ENCODE data around the gene PSMB11.
"Not testable (repeated sequence)": the region's sequence is repeated elsewhere in the genome, so short reads cannot be mapped to it uniquely, and the experiment has no call there.

PSMB11 gene

DNA sequence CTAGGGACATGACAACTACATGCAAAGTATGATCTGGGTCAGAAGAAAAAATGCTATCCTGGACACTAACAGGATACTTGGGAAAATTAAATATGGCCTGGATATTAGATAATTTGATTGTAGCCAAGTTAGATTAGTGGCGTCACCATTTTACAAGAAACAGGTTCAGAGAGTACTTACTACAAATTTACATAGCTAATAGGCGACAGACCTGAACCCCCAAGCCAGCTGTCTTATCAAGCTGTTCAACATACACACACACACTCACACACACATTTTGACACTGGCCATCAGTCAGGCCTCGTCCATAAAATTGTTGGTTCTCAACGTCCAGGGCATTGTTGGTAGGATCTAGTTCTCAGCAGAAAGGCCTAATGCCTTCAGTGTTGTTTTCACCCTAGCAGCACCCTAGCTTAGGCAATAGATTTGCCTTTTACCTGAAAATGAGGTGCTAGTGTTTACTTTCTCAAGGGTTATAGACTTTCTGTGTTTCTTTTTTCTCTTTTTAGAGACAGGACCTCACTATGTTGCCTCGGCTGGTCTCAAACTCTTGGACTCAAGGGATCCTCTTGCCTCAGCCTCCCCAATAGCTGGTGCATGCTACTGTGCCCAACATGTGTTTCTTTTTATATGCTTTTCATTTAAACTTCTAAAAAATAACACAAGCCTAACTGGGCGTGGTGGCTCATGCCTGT is 28.8 kb upstream of the PSMB11 start:
- H3K4me3 ChIP-seq (ENCODE audit: low read length), result no peak overlapping the region
- DNase-seq (ENCODE audit: low read depth, low spot score), result no peak

DNA sequence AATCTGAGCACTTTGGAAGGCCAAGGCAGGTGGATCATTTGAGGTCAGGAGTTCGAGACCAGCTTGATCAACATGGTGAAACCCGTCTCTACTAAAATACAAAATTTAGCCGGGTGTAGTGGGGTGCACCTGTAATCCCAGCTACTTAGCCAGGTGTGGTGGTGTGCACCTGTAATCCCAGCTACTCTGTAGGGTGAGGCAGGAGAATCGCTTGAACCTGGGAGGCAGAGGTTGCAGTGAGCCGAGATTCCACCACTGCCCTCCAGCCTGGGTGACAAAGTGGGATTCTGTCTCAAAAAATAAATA is 28.3 kb upstream of the PSMB11 start:
- DNase-seq (ENCODE audit: low read depth, low spot score); H3K4me3 ChIP-seq (ENCODE audit: low read length): not testable (repeated sequence)

DNA sequence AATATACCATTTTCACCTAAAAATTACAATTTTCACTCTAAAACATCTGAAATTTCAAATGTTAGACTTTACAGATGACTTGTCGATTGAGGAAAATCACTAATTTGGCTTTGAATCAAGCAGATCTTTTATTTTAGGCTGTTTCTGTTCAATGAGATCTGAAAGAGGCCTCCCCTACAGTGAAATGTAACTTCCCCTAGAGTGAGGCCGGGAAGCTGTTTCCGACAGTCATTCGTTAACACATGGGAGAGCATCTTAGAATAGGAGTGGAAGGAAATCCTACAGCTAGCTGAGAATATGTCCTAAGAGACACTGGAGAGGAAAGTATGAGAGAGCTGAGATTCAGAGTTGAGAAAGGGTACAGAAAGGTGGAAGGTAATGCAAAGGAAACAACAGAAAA is 26.4 kb upstream of the PSMB11 start:
- no peak for DNase-seq (ENCODE audit: low read depth, low spot score)

DNA sequence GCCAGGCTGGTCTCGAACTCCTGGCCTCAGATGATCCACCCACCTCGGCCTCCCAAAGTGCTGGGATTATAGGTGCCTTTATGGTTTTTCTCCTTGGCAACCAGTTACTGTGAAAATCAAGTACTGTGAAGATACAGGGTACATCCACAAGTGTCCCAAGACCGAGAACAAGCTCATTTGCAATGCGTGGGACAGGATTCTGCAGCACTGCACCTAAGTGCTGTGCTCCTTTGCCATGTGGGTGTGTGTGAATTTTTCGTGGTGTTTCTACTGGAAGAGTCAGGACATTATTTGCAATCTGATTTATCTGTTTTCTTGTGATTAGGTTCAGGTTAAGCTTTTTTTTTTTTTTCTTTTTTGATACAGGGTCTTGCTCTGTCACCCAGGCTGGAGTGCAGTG is 24.9 kb upstream of the PSMB11 start:
- DNase-seq (ENCODE audit: low read depth, low spot score), result no peak
- H3K4me3 ChIP-seq (ENCODE audit: low read length), result no peak overlapping the region

More for the DNA sequence above, 26.4 kb upstream of the PSMB11 start:
- no peak overlapping the region for H3K4me3 ChIP-seq (ENCODE audit: low read length)

- no peak for DNase-seq (ENCODE audit: low read depth, low spot score)
- H3K4me3 ChIP-seq (ENCODE audit: low read length), result no peak overlapping the region
Observed at GRCh38 chr14:23018107-23018506, 23.9 kb upstream of the PSMB11 start.

- no peak overlapping the region for H3K4me3 ChIP-seq (ENCODE audit: low read length)
- DNase-seq (ENCODE audit: low read depth, low spot score), result no peak
Observed at GRCh38 chr14:23020143-23021128, 21.6 kb upstream of the PSMB11 start.

GRCh38 chr14:23021434-23021833 is 20.6 kb upstream of the PSMB11 start:
- no peak overlapping the region for H3K4me3 ChIP-seq (ENCODE audit: low read length)
- no peak for DNase-seq (ENCODE audit: low read depth, low spot score)

- no peak for DNase-seq (ENCODE audit: low read depth, low spot score)
- H3K4me3 ChIP-seq (ENCODE audit: low read length), result no peak overlapping the region
Observed at GRCh38 chr14:23021889-23022442, 20.0 kb upstream of the PSMB11 start.

DNA sequence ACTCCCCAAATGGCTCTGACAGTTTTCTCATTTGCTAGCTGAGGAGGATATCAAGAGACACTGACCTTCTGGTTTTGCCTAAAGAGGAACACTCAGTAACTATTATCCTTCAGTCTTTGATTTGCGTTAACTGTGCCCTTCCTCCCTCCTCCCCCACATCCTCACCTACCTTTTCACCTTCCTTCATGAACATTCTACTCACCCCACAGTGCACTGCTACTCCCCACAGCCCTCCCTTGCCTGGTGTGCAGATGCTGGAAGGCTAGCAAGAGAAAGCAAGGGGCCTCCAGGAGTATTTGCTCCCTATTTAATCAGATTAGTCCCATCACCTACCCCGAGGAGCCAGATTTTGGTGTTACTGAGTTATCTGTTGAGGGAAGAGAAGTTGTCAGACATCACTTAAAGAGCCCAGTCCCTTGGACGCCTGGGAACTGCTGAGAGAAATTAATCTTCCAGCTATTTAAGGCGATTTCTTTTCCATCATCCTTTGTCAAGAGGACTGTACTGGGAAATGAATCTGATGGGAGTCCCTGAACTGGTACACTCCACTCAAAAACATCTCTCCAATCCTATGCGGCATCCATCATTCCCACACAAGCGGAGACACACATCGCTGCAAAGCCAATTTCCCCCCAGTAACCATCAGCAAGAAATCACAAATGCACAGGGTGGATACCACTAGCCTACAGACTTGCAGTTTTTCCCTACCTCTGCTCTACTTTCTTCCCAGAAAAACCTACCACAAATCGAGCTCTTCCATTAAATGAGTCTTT is 18.8 kb upstream of the PSMB11 start:
- H3K4me3 ChIP-seq (ENCODE audit: low read length), result no peak overlapping the region
- no peak for DNase-seq (ENCODE audit: low read depth, low spot score)

GRCh38 chr14:23023795-23024152 is 18.2 kb upstream of the PSMB11 start:
- no peak overlapping the region for H3K4me3 ChIP-seq (ENCODE audit: low read length)
- DNase-seq (ENCODE audit: low read depth, low spot score), result no peak

- H3K4me3 ChIP-seq (ENCODE audit: low read length), result no peak overlapping the region
- no peak for DNase-seq (ENCODE audit: low read depth, low spot score)
Observed at GRCh38 chr14:23024612-23025075, 17.4 kb upstream of the PSMB11 start.

- H3K4me3 ChIP-seq (ENCODE audit: low read length), result no peak overlapping the region
- no peak for DNase-seq (ENCODE audit: low read depth, low spot score)
Observed at GRCh38 chr14:23025151-23025814, 16.7 kb upstream of the PSMB11 start.

DNA sequence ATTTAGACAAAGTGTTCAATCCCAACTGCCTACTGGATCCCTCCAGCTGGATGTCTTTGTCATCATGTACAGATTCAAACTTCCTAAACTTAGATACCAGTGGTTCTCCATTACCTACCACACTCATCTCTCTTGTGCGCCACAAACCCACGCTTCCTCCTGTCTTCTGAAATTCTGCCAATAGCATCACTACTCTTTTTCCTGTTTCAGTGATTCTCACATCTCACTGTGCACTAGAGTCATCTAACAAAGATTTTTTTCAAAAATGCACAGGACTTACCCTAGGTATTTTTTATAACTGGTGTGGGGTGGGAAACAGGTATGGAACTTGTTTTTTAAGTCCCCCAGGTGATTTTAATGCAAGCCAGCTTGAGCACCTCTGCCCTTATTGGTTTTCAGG is 13.2 kb upstream of the PSMB11 start:
- peak; percentile 69 for DNase-seq (ENCODE audit: low read depth, low spot score)
- no peak overlapping the region for H3K4me3 ChIP-seq (ENCODE audit: low read length)

GRCh38 chr14:23030936-23031335 is 11.1 kb upstream of the PSMB11 start:
- DNase-seq (ENCODE audit: low read depth, low spot score), result no peak
- no peak overlapping the region for H3K4me3 ChIP-seq (ENCODE audit: low read length)

DNA sequence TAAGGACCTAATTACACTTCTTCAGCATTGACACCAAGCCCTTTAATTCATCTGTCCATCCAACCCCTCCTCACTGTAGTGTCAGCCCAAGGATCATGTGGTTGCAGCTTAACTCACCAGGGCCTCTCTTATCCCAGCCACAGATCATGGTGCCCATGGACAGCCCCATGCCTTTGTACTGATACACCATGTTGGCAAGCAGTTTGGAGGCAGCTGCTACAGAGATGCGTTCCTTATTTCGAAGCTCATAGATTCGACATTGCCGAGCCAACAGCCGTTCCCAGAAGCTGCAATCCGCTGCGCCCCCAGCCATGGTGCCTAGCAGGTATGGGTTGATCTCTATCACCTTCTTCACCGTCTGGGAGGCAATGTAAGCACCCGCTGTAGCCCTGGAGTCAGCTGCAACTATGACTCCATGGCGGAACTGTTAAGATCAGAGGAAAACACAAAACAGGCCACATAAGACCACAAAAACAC is 8.7 kb upstream of the PSMB11 start:
- no peak for DNase-seq (ENCODE audit: low read depth, low spot score)
- peak overlapping the region; percentile 96 for H3K4me3 ChIP-seq (ENCODE audit: low read length)

- H3K4me3 ChIP-seq (ENCODE audit: low read length), result peak overlapping the region; percentile 96
- DNase-seq (ENCODE audit: low read depth, low spot score), result no peak
Observed at GRCh38 chr14:23033801-23034497, 8.1 kb upstream of the PSMB11 start.

DNA sequence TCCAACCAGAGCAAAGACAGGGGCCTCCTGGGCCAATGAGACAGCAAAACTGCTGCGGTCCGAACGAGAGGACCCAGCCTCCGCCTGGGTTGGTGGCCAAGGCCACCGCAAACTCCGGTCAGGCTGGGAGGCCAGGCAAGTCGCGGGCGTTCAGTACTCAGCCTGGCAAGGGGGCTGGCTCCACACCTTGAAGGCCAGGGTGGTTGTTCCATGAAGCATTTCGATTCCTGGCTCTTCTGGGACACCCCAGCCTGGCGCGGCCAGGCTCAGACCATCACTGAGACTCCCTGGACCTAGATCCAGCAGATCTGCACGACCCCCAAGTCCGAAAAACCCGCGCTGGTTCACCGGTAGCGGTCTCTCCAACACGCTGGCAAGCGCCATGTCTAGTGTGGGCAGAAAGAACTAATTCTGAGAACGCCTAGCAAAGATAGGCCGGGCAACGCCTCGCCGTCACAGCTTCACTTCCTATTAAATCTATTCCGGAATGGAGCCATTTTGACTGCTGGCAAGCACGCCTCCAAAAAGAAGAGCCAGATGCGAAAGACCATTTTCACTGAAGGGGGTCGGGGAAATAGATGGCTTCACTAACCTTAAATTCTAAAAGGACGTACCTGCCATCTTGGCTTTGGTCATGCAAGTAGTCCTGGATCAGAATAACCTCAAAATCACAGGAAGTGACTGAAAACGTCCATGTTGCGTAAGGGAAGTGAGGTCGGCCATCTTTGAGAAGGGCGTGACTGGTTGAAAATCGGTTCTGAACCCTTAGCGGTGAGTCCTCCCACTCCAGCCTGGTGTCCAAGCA is 7.3 kb upstream of the PSMB11 start, which contains the start of gene PSMB5:
TSS of gene PSMB5 (minus strand) at position 403 of the 805 bp plus-strand sequence. CDS start at position 384, 19 bp downstream.
- DNase-seq (ENCODE audit: low read depth, low spot score), result peak; percentile 98
- H3K4me3 ChIP-seq (ENCODE audit: low read length), result peak within 1 kb of the TSS; percentile 96

All from Jurkat, Clone E6-1 (cell line).